A673 (cell line): ENCODE data around the gene WIPF1.

Experiments
- EZH2 ChIP-seq: fragments of 200-600 bp; sonication (generic); IDR thresholded peaks from 2 replicates; pipeline ENCODE4 v1.6.1; 2017; ENCODE audit warnings: borderline replicate concordance, low read depth, mild to moderate bottlenecking, mixed read lengths, antibody characterized with exemption, low read length; ENCODE audit not compliant: poor library complexity, severe bottlenecking
- TF ChIP-seq, protein P1 (sequence below): fragments of 300-800, 200-600 bp; sonication (generic); conservative IDR thresholded peaks from 2 replicates; pipeline ENCODE4 v1.5.1; 2017; ENCODE audit warnings: low read depth, mild to moderate bottlenecking, antibody characterized with exemption, low read length, moderate library complexity, mixed read lengths

- TF ChIP-seq, protein P1, sequence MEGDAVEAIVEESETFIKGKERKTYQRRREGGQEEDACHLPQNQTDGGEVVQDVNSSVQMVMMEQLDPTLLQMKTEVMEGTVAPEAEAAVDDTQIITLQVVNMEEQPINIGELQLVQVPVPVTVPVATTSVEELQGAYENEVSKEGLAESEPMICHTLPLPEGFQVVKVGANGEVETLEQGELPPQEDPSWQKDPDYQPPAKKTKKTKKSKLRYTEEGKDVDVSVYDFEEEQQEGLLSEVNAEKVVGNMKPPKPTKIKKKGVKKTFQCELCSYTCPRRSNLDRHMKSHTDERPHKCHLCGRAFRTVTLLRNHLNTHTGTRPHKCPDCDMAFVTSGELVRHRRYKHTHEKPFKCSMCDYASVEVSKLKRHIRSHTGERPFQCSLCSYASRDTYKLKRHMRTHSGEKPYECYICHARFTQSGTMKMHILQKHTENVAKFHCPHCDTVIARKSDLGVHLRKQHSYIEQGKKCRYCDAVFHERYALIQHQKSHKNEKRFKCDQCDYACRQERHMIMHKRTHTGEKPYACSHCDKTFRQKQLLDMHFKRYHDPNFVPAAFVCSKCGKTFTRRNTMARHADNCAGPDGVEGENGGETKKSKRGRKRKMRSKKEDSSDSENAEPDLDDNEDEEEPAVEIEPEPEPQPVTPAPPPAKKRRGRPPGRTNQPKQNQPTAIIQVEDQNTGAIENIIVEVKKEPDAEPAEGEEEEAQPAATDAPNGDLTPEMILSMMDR: no peak
- TF ChIP-seq EZH2: no peak
Measured at GRCh38 chr2:174617718-174618117, 20.1 kb upstream of the WIPF1 start.
